HEK293 (cell line): Measurements from ENCODE around the gene CDC14A.

Experiments used
- GLIS2 ChIP-seq: fragments of 450-650 bp; formaldehyde crosslinking; IDR thresholded peaks from 2 replicates; pipeline ENCODE4 v1.5.1; 2016; ENCODE audit warnings: missing biosample characterization, missing genetic modification characterization
- IKZF3 ChIP-seq: fragments of 450-650 bp; IDR thresholded peaks from 2 replicates; pipeline ENCODE4 v1.5.0; 2018; ENCODE audit warnings: missing biosample characterization, mild to moderate bottlenecking, missing genetic modification characterization, moderate library complexity
- REPIN1 ChIP-seq: fragments of 450-650 bp; formaldehyde crosslinking; IDR thresholded peaks from 2 replicates; pipeline ENCODE4 v1.5.1; 2017; ENCODE audit warnings: missing biosample characterization, missing genetic modification characterization, low read depth
- SCRT2 ChIP-seq: fragments of 450-650 bp; formaldehyde crosslinking; IDR thresholded peaks from 2 replicates; pipeline ENCODE4 v1.5.1; 2016; ENCODE audit warnings: missing biosample characterization, missing genetic modification characterization
- SP7 ChIP-seq: fragments of 450-650 bp; formaldehyde crosslinking; IDR thresholded peaks from 2 replicates; pipeline ENCODE4 v1.5.1; 2016; ENCODE audit warnings: missing biosample characterization, missing genetic modification characterization
- ZBTB7A ChIP-seq: fragments of 450-650 bp; formaldehyde crosslinking; IDR thresholded peaks from 2 replicates; pipeline ENCODE4 v1.5.1; 2016; ENCODE audit warnings: low read depth, missing biosample characterization, missing genetic modification characterization
- ZEB2 ChIP-seq: fragments of 450-650 bp; formaldehyde crosslinking; IDR thresholded peaks from 2 replicates; pipeline ENCODE4 v1.5.1; 2016; ENCODE audit warnings: missing biosample characterization, missing genetic modification characterization
- ZFP41 ChIP-seq: fragments of 450-650 bp; formaldehyde crosslinking; IDR thresholded peaks from 2 replicates; pipeline ENCODE4 v1.5.1; 2016; ENCODE audit warnings: missing biosample characterization, missing genetic modification characterization, borderline replicate concordance
- ZNF16 ChIP-seq: fragments of 450-650 bp; formaldehyde crosslinking; IDR thresholded peaks from 2 replicates; pipeline ENCODE4 v1.5.1; 2016; ENCODE audit warnings: low read depth, missing biosample characterization, missing genetic modification characterization
- ZNF292 ChIP-seq: fragments of 450-650 bp; formaldehyde crosslinking; IDR thresholded peaks from 2 replicates; pipeline ENCODE4 v1.5.1; 2016; ENCODE audit warnings: low read depth, missing biosample characterization, missing genetic modification characterization, borderline replicate concordance
- ZNF335 ChIP-seq: fragments of 450-650 bp; formaldehyde crosslinking; conservative IDR thresholded peaks from 2 replicates; pipeline ENCODE4 v1.5.1; 2016; ENCODE audit warnings: missing biosample characterization, missing genetic modification characterization
- ZNF354C ChIP-seq: fragments of 450-650 bp; formaldehyde crosslinking; IDR thresholded peaks from 2 replicates; pipeline ENCODE4 v1.5.1; 2016; ENCODE audit warnings: missing biosample characterization, missing genetic modification characterization, low read depth, borderline replicate concordance
- ZNF366 ChIP-seq: fragments of 450-650 bp; formaldehyde crosslinking; conservative IDR thresholded peaks from 2 replicates; pipeline ENCODE4 v1.5.1; 2016; ENCODE audit warnings: missing biosample characterization, missing genetic modification characterization
- ZNF558 ChIP-seq: fragments of 450-650 bp; formaldehyde crosslinking; IDR thresholded peaks from 2 replicates; pipeline ENCODE4 v1.5.1; 2016; ENCODE audit warnings: missing biosample characterization, missing genetic modification characterization
- ZNF664 ChIP-seq: fragments of 450-650 bp; formaldehyde crosslinking; IDR thresholded peaks from 2 replicates; pipeline ENCODE4 v1.5.1; 2016; ENCODE audit warnings: missing biosample characterization, missing genetic modification characterization
- ZNF843 ChIP-seq: fragments of 450-650 bp; formaldehyde crosslinking; IDR thresholded peaks from 2 replicates; pipeline ENCODE4 v1.5.1; 2016; ENCODE audit warnings: missing biosample characterization, missing genetic modification characterization
- TF ChIP-seq, protein P1 (sequence below): fragments of 450-650 bp; formaldehyde crosslinking; IDR thresholded peaks from 2 replicates; pipeline ENCODE4 v1.5.1; 2016; ENCODE audit warnings: missing biosample characterization, missing genetic modification characterization
- TF ChIP-seq, protein P2 (sequence below): fragments of 450-650 bp; formaldehyde crosslinking; IDR thresholded peaks from 2 replicates; pipeline ENCODE4 v1.5.1; 2016; ENCODE audit warnings: missing biosample characterization, missing genetic modification characterization
- TF ChIP-seq, protein P3 (sequence below): fragments of 450-650 bp; formaldehyde crosslinking; IDR thresholded peaks from 2 replicates; pipeline ENCODE4 v1.5.1; 2016; ENCODE audit warnings: missing biosample characterization, missing genetic modification characterization
- TF ChIP-seq, protein P4 (sequence below): fragments of 450-650 bp; formaldehyde crosslinking; IDR thresholded peaks from 2 replicates; pipeline ENCODE4 v1.5.1; 2016; ENCODE audit warnings: missing biosample characterization, missing genetic modification characterization
- TF ChIP-seq, protein P5 (sequence below): fragments of 450-650 bp; formaldehyde crosslinking; IDR thresholded peaks from 2 replicates; pipeline ENCODE4 v1.5.1; 2016; ENCODE audit warnings: missing biosample characterization, missing genetic modification characterization
- TF ChIP-seq, protein P6 (sequence below): fragments of 450-650 bp; formaldehyde crosslinking; IDR thresholded peaks from 2 replicates; pipeline ENCODE4 v1.5.1; 2016; ENCODE audit warnings: missing biosample characterization, missing genetic modification characterization

CDC14A gene

DNA sequence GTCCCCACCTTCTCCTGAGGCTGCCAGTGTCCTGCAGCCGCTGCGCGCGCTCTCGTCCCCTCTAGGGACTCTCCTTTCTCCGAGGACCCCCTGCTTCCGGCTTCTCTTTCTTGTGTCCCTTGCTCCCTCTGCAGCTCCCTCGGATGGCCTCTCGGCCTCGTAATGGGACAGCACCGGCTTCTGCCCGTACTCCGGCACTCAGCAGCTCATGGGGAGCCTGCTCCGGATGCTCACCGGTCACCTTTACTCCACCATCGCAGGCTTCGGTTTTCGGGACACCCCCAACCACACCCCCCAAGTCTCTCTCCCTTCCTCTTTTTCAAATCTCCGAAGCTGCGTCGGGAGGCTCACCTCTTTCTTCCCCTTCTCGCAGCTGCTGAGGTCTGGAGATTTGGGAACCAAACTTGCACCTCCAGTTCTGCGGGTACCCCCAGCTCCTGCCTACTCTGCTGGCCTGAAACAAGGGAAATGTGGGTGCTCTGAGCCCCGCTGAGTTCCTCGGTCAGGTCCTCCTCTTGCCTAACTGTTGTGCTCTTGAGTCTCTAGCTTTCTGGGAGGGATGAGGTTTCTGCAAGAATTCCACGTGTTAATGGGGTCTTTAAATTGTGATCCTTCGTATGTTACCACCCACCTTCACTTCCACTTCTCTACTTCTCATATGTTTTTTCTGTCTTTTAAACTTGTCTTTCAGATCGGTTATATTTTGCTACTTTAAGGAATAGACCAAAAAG lies 930 bp downstream of the CDC14A start (continued):
- TF ChIP-seq IKZF3 (tag by site-specific recombination) (no peak), ZBTB7A (tag by site-specific recombination) (no peak), SP7 (tag by site-specific recombination) (no peak), ZNF558 (tag by site-specific recombination) (no peak), ZNF335 (tag by site-specific recombination) (peak; percentile 14; the same call in 1 of the 2 replicates), GLIS2 (tag by site-specific recombination) (peak; percentile 66; the same call in 1 of the 2 replicates), REPIN1 (tag by site-specific recombination) (no peak), ZEB2 (no peak), ZNF366 (tag by site-specific recombination) (no peak), ZNF843 (no peak), ZNF292 (tag by site-specific recombination) (no peak), ZNF16 (tag by site-specific recombination) (no peak), SCRT2 (no peak), ZNF354C (tag by site-specific recombination) (no peak), ZFP41 (tag by site-specific recombination) (no peak), ZNF664 (no peak)
- TF ChIP-seq, protein P1, sequence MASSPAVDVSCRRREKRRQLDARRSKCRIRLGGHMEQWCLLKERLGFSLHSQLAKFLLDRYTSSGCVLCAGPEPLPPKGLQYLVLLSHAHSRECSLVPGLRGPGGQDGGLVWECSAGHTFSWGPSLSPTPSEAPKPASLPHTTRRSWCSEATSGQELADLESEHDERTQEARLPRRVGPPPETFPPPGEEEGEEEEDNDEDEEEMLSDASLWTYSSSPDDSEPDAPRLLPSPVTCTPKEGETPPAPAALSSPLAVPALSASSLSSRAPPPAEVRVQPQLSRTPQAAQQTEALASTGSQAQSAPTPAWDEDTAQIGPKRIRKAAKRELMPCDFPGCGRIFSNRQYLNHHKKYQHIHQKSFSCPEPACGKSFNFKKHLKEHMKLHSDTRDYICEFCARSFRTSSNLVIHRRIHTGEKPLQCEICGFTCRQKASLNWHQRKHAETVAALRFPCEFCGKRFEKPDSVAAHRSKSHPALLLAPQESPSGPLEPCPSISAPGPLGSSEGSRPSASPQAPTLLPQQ (tag by site-specific recombination) = no peak
- TF ChIP-seq, protein P2, sequence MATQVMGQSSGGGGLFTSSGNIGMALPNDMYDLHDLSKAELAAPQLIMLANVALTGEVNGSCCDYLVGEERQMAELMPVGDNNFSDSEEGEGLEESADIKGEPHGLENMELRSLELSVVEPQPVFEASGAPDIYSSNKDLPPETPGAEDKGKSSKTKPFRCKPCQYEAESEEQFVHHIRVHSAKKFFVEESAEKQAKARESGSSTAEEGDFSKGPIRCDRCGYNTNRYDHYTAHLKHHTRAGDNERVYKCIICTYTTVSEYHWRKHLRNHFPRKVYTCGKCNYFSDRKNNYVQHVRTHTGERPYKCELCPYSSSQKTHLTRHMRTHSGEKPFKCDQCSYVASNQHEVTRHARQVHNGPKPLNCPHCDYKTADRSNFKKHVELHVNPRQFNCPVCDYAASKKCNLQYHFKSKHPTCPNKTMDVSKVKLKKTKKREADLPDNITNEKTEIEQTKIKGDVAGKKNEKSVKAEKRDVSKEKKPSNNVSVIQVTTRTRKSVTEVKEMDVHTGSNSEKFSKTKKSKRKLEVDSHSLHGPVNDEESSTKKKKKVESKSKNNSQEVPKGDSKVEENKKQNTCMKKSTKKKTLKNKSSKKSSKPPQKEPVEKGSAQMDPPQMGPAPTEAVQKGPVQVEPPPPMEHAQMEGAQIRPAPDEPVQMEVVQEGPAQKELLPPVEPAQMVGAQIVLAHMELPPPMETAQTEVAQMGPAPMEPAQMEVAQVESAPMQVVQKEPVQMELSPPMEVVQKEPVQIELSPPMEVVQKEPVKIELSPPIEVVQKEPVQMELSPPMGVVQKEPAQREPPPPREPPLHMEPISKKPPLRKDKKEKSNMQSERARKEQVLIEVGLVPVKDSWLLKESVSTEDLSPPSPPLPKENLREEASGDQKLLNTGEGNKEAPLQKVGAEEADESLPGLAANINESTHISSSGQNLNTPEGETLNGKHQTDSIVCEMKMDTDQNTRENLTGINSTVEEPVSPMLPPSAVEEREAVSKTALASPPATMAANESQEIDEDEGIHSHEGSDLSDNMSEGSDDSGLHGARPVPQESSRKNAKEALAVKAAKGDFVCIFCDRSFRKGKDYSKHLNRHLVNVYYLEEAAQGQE = 0 out of 2 replicates have a peak, but pooled peaks have one; percentile 14
- TF ChIP-seq, protein P3, sequence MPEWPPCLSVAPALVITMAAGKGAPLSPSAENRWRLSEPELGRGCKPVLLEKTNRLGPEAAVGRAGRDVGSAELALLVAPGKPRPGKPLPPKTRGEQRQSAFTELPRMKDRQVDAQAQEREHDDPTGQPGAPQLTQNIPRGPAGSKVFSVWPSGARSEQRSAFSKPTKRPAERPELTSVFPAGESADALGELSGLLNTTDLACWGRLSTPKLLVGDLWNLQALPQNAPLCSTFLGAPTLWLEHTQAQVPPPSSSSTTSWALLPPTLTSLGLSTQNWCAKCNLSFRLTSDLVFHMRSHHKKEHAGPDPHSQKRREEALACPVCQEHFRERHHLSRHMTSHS (tag by site-specific recombination) = no peak
- TF ChIP-seq, protein P4, sequence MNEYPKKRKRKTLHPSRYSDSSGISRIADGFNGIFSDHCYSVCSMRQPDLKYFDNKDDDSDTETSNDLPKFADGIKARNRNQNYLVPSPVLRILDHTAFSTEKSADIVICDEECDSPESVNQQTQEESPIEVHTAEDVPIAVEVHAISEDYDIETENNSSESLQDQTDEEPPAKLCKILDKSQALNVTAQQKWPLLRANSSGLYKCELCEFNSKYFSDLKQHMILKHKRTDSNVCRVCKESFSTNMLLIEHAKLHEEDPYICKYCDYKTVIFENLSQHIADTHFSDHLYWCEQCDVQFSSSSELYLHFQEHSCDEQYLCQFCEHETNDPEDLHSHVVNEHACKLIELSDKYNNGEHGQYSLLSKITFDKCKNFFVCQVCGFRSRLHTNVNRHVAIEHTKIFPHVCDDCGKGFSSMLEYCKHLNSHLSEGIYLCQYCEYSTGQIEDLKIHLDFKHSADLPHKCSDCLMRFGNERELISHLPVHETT (tag by site-specific recombination) = no peak
- TF ChIP-seq, protein P5, sequence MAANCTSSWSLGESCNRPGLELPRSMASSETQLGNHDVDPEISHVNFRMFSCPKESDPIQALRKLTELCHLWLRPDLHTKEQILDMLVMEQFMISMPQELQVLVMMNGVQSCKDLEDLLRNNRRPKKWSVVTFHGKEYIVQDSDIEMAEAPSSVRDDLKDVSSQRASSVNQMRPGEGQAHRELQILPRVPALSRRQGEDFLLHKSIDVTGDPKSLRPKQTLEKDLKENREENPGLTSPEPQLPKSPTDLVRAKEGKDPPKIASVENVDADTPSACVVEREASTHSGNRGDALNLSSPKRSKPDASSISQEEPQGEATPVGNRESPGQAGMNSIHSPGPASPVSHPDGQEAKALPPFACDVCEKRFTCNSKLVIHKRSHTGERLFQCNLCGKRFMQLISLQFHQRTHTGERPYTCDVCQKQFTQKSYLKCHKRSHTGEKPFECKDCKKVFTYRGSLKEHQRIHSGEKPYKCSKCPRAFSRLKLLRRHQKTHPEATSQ (tag by site-specific recombination) = no peak
- TF ChIP-seq, protein P6, sequence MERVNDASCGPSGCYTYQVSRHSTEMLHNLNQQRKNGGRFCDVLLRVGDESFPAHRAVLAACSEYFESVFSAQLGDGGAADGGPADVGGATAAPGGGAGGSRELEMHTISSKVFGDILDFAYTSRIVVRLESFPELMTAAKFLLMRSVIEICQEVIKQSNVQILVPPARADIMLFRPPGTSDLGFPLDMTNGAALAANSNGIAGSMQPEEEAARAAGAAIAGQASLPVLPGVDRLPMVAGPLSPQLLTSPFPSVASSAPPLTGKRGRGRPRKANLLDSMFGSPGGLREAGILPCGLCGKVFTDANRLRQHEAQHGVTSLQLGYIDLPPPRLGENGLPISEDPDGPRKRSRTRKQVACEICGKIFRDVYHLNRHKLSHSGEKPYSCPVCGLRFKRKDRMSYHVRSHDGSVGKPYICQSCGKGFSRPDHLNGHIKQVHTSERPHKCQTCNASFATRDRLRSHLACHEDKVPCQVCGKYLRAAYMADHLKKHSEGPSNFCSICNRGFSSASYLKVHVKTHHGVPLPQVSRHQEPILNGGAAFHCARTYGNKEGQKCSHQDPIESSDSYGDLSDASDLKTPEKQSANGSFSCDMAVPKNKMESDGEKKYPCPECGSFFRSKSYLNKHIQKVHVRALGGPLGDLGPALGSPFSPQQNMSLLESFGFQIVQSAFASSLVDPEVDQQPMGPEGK (tag by site-specific recombination) = peak; percentile 38; the same call in 1 of the 2 replicates
